HepG2 (cell line): ENCODE results near the gene UPK1A. TPM values are rescaled to one million over a fixed set of nuclear protein-coding genes. Genes with fewer than 3 reads are reported as not detected.

Experiments used
- AHR ChIP-seq: IDR thresholded peaks from 2 replicates; pipeline ENCODE4 v1.6.1; 2018; ENCODE audit warnings: missing genetic modification reagents, missing compliant biosample characterization
- BRD4 ChIP-seq: sonication (generic); formaldehyde crosslinking; IDR thresholded peaks from 2 replicates; pipeline ENCODE4 v1.4.0; 2020; ENCODE audit warnings: missing genetic modification reagents
- ERF ChIP-seq: IDR thresholded peaks from 2 replicates; pipeline ENCODE4 v1.6.1; 2018; ENCODE audit warnings: missing biosample characterization, missing genetic modification reagents
- FLYWCH1 ChIP-seq: sonication (generic); formaldehyde crosslinking; IDR thresholded peaks from 2 replicates; pipeline ENCODE4 v1.8.1; 2023; ENCODE audit warnings: mild to moderate bottlenecking, missing genetic modification reagents
- MTF2 ChIP-seq: sonication (generic); formaldehyde crosslinking; IDR thresholded peaks from 2 replicates; pipeline ENCODE4 v1.5.0; 2020; ENCODE audit warnings: missing genetic modification reagents, borderline replicate concordance
- MYC ChIP-seq: sonication (generic); formaldehyde crosslinking; IDR thresholded peaks from 2 replicates; pipeline ENCODE4 v1.9.0; 2021; ENCODE audit warnings: missing genetic modification reagents, borderline replicate concordance
- NCOA2 ChIP-seq: sonication (generic); formaldehyde crosslinking; IDR thresholded peaks from 2 replicates; pipeline ENCODE4 v1.8.0; 2022; ENCODE audit warnings: inconsistent platforms
- SRSF1 ChIP-seq: fragments of 200-400 bp; formaldehyde crosslinking; optimal IDR thresholded peaks from 2 replicates; pipeline ENCODE3; 2017; ENCODE audit warnings: mild to moderate bottlenecking, low read depth, low read length, moderate library complexity
- ZNF124 ChIP-seq: sonication (generic); formaldehyde crosslinking; IDR thresholded peaks from 2 replicates; pipeline ENCODE4 v1.4.0; 2020; ENCODE audit warnings: missing genetic modification reagents
- ZNF460 ChIP-seq: sonication (generic); formaldehyde crosslinking; IDR thresholded peaks from 2 replicates; pipeline ENCODE4 v1.5.1; 2020; ENCODE audit warnings: missing genetic modification reagents, mild to moderate bottlenecking, borderline replicate concordance
- ZNF549 ChIP-seq: sonication (generic); formaldehyde crosslinking; IDR thresholded peaks from 2 replicates; pipeline ENCODE4 v1.5.0; 2020; ENCODE audit warnings: missing genetic modification reagents
- ZNF713 ChIP-seq: sonication (generic); formaldehyde crosslinking; IDR thresholded peaks from 2 replicates; pipeline ENCODE4 v1.4.0; 2020; ENCODE audit warnings: mild to moderate bottlenecking, missing genetic modification reagents
- ZNF749 ChIP-seq: sonication (generic); formaldehyde crosslinking; IDR thresholded peaks from 2 replicates; pipeline ENCODE4 v1.8.0; 2022; ENCODE audit warnings: mild to moderate bottlenecking, missing genetic modification reagents, moderate library complexity, borderline replicate concordance
- polyA plus RNA-seq, 8 experiments: library from polyadenylated mRNA; depleted of rRNA in 3 of 8; stranded (reverse) in 7 of 8; unstranded in 1 of 8; fragments of >200 nt; fragmentation: Illumina TruSeq in 4 of 8; extraction: Trizol in 4 of 8; gene quantifications; 2 replicates each; pipeline versions ENCODE4 v1.2.1 to v1.2.3, GENCODE V29; 2011 to 2016; ENCODE audit warnings: low read depth in 4 of 8, missing spikeins in 1 of 8, mixed read lengths in 1 of 8; ENCODE audit not compliant: insufficient read depth in 1 of 8
- total RNA-seq, 5 experiments: library from RNA; depleted of rRNA; stranded (reverse); fragments of >200 nt; fragmentation: Illumina TruSeq; extraction: Trizol; gene quantifications; 2 replicates each; pipeline ENCODE4 v1.2.3, GENCODE V29; 2016; ENCODE audit warnings: low read depth in 1 of 5
- TF ChIP-seq, protein P1 (sequence below): conservative IDR thresholded peaks from 2 replicates; pipeline ENCODE4 v1.6.1; 2018; ENCODE audit warnings: missing genetic modification reagents
- TF ChIP-seq, protein P2 (sequence below): sonication (generic); formaldehyde crosslinking; IDR thresholded peaks from 2 replicates; pipeline ENCODE4 v1.4.0; 2020; ENCODE audit warnings: low read depth, mild to moderate bottlenecking, missing genetic modification reagents
- TF ChIP-seq, protein P3 (sequence below): sonication (generic); formaldehyde crosslinking; IDR thresholded peaks from 2 replicates; pipeline ENCODE4 v1.4.0; 2020; ENCODE audit warnings: missing genetic modification reagents
- TF ChIP-seq, protein P4 (sequence below): sonication (generic); formaldehyde crosslinking; IDR thresholded peaks from one replicate; pipeline ENCODE4 v1.5.1; 2020; ENCODE audit warnings: mild to moderate bottlenecking, missing genetic modification reagents; ENCODE audit errors: not compliant biosample characterization

Gene UPK1A
- total and polyA plus RNA-seq, 2 of the 13 experiments (the other 11 are each of a cell fraction or from before 2014, with no cell fraction given) = 2.9 TPM; not detected in 1

DNA sequence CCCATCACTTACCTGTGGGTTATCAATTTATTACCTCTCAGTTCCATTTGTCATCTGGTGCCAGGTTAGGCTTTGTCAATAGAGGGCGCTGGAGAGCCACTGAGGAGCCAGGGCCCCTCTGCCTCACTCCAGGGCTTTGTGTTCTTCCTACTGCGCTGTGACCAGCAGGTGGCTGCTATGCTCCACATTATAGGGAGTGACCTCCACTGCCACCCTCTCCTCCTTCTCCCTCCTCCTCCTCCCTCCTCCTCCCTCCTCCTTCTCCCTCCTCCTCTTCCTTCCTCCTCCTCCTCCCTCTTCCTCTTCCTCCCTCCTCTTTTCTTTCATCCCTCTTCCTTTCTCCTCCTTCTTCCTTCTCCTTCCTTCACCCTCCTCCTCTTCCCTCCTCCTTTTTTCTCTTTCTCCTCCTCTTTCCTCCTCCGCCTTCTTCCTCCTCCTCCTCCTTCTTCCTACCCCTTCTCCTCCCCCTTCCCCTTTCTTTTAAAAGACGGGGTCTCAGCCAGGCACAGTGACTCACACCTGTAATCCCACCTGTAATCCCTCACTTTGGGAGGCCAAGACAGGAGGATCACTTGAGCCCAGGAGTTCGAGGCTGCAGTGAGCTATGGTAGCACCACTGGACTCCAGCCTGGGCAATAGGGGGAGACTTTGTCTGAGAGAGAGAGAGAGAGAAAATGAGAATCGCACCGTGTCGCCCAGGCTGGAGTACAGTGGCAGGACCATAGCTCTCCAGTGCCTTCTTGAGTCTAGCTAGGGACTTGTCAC lies 27.7 kb downstream of the UPK1A start (continued):
- TF ChIP-seq, protein P1, sequence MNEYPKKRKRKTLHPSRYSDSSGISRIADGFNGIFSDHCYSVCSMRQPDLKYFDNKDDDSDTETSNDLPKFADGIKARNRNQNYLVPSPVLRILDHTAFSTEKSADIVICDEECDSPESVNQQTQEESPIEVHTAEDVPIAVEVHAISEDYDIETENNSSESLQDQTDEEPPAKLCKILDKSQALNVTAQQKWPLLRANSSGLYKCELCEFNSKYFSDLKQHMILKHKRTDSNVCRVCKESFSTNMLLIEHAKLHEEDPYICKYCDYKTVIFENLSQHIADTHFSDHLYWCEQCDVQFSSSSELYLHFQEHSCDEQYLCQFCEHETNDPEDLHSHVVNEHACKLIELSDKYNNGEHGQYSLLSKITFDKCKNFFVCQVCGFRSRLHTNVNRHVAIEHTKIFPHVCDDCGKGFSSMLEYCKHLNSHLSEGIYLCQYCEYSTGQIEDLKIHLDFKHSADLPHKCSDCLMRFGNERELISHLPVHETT = no peak
- TF ChIP-seq SRSF1 (no peak), NCOA2 (CRISPR knock-in tag) (no peak), ZNF549 (CRISPR knock-in tag) (no peak), ZNF124 (CRISPR knock-in tag) (no peak), FLYWCH1 (CRISPR knock-in tag) (no peak), ZNF460 (CRISPR knock-in tag) (no peak), ZNF713 (no peak), ERF (CRISPR knock-in tag) (peak; percentile 71; the same call in 1 of the 2 replicates), AHR (CRISPR knock-in tag) (no peak), ZNF749 (CRISPR knock-in tag) (no peak), MYC (no peak), MTF2 (CRISPR knock-in tag) (no peak), BRD4 (no peak)
- TF ChIP-seq, protein P2, sequence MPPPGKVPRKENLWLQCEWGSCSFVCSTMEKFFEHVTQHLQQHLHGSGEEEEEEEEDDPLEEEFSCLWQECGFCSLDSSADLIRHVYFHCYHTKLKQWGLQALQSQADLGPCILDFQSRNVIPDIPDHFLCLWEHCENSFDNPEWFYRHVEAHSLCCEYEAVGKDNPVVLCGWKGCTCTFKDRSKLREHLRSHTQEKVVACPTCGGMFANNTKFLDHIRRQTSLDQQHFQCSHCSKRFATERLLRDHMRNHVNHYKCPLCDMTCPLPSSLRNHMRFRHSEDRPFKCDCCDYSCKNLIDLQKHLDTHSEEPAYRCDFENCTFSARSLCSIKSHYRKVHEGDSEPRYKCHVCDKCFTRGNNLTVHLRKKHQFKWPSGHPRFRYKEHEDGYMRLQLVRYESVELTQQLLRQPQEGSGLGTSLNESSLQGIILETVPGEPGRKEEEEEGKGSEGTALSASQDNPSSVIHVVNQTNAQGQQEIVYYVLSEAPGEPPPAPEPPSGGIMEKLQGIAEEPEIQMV (CRISPR knock-in tag) = no peak
- TF ChIP-seq, protein P3, sequence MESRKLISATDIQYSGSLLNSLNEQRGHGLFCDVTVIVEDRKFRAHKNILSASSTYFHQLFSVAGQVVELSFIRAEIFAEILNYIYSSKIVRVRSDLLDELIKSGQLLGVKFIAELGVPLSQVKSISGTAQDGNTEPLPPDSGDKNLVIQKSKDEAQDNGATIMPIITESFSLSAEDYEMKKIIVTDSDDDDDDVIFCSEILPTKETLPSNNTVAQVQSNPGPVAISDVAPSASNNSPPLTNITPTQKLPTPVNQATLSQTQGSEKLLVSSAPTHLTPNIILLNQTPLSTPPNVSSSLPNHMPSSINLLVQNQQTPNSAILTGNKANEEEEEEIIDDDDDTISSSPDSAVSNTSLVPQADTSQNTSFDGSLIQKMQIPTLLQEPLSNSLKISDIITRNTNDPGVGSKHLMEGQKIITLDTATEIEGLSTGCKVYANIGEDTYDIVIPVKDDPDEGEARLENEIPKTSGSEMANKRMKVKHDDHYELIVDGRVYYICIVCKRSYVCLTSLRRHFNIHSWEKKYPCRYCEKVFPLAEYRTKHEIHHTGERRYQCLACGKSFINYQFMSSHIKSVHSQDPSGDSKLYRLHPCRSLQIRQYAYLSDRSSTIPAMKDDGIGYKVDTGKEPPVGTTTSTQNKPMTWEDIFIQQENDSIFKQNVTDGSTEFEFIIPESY (CRISPR knock-in tag) = peak; percentile 70
- TF ChIP-seq, protein P4, sequence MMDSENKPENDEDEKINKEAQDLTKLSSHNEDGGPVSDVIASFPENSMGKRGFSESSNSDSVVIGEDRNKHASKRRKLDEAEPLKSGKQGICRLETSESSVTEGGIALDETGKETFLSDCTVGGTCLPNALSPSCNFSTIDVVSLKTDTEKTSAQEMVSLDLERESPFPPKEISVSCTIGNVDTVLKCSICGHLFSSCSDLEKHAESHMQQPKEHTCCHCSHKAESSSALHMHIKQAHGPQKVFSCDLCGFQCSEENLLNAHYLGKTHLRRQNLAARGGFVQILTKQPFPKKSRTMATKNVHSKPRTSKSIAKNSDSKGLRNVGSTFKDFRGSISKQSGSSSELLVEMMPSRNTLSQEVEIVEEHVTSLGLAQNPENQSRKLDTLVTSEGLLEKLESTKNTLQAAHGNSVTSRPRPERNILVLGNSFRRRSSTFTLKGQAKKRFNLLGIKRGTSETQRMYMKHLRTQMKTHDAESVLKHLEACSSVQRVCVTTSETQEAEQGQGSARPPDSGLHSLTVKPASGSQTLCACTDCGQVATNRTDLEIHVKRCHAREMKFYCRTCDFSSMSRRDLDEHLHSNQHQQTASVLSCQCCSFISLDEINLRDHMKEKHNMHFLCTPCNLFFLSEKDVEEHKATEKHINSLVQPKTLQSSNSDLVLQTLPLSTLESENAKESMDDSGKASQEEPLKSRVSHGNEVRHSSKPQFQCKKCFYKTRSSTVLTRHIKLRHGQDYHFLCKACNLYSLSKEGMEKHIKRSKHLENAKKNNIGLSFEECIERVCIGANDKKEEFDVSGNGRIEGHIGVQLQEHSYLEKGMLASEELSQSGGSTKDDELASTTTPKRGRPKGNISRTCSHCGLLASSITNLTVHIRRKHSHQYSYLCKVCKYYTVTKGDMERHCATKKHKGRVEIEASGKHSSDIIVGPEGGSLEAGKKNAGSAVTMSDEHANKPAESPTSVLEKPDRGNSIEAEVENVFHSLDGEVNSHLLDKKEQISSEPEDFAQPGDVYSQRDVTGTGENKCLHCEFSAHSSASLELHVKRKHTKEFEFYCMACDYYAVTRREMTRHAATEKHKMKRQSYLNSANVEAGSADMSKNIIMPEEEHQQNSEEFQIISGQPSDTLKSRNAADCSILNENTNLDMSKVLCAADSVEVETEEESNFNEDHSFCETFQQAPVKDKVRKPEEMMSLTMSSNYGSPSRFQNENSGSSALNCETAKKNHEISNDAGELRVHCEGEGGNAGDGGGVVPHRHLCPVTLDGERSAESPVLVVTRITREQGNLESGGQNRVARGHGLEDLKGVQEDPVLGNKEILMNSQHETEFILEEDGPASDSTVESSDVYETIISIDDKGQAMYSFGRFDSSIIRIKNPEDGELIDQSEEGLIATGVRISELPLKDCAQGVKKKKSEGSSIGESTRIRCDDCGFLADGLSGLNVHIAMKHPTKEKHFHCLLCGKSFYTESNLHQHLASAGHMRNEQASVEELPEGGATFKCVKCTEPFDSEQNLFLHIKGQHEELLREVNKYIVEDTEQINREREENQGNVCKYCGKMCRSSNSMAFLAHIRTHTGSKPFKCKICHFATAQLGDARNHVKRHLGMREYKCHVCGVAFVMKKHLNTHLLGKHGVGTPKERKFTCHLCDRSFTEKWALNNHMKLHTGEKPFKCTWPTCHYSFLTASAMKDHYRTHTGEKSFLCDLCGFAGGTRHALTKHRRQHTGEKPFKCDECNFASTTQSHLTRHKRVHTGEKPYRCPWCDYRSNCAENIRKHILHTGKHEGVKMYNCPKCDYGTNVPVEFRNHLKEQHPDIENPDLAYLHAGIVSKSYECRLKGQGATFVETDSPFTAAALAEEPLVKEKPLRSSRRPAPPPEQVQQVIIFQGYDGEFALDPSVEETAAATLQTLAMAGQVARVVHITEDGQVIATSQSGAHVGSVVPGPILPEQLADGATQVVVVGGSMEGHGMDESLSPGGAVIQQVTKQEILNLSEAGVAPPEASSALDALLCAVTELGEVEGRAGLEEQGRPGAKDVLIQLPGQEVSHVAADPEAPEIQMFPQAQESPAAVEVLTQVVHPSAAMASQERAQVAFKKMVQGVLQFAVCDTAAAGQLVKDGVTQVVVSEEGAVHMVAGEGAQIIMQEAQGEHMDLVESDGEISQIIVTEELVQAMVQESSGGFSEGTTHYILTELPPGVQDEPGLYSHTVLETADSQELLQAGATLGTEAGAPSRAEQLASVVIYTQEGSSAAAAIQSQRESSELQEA (CRISPR knock-in tag) = no peak
